K562 (cell line): Measurements from ENCODE around the gene CA6. TPM values are rescaled to one million over a fixed set of nuclear protein-coding genes. Genes with fewer than 3 reads are reported as not detected.

ENCODE experiments used
- ATAC-seq: fragments of 200-7000 bp; cut with Tn5 transposase; 3 replicates; pipeline ENCODE4 v1.9.1; 2020; ENCODE audit warnings: moderate library complexity
- BruUV-seq: library from RNA; stranded (reverse); fragments of 400-500 nt; replicated peaks from 2 replicates; lab custom pipeline; 2021; lab: Mats Ljungman, UMichigan
- CTCF ChIA-PET: fragments of 300-600 bp; formaldehyde crosslinking; extraction: SDS; loops from one replicate; lab custom pipeline; 2021; ENCODE audit warnings: low intra/inter-chr PET ratio; lab: Yijun Ruan, JAX
- POLR2A ChIA-PET: fragments of 300-600, 350-650 bp; sonication (Branson Sonifier 250); formaldehyde crosslinking; extraction: SDS; loops from one replicate; lab custom pipeline; 2021; ENCODE audit warnings: antibody characterized with exemption, inconsistent platforms; lab: Yijun Ruan, JAX
- DNase-seq, 4 experiments: peaks; one replicate each; pipeline versions ENCODE4 v3.0.0 to v3.0.0-alpha.2; 2011 to 2018; ENCODE audit warnings: low spot score in 3 of 4, mixed read lengths in 3 of 4; ENCODE audit errors: extremely low read depth in 1 of 4
- FAIRE-seq: peaks from 2 replicates; lab custom pipeline; 2011; peaks lifted over from hg19 to GRCh38; lab: Jason Lieb, UNC
- H2AFZ ChIP-seq: 2 replicates; pipeline ENCODE4 v1.6.0; 2011; ENCODE audit warnings: low read depth, low read length, control low read depth, inconsistent platforms
- H3K27ac ChIP-seq: fragments of 200-600 bp; 3 replicates; pipeline ENCODE4 v1.8.0; 2011; ENCODE audit warnings: low read depth, mild to moderate bottlenecking, control low read depth, inconsistent platforms, low read length, moderate library complexity, mixed read lengths; ENCODE audit errors: extremely low read depth
- H3K27me3 ChIP-seq, 2 experiments: fragments of 300-600 bp in 1 of 2; 2 replicates in 1 of 2; 3 replicates in 1 of 2; pipeline versions ENCODE4 v1.6.0 to v1.8.0; 2011; ENCODE audit warnings: inconsistent platforms in 2 of 2, low read length in 2 of 2, mild to moderate bottlenecking in 1 of 2, mixed read lengths in 1 of 2, moderate library complexity in 1 of 2; ENCODE audit not compliant: control insufficient read depth in 2 of 2, insufficient read depth in 2 of 2
- H3K36me3 ChIP-seq: fragments of 300-600 bp; 3 replicates; pipeline ENCODE4 v1.8.0; 2011; ENCODE audit warnings: mild to moderate bottlenecking, low read length, inconsistent platforms; ENCODE audit not compliant: control insufficient read depth, insufficient read depth
- H3K4me1 ChIP-seq, 2 experiments: fragments of 200-600 bp in 1 of 2; replicated peaks in 1 of 2; 2 replicates in 1 of 2; 3 replicates in 1 of 2; pipeline versions ENCODE4 v1.5.1 to v1.8.0; 2011; ENCODE audit warnings: inconsistent platforms in 2 of 2, low read length in 2 of 2, mild to moderate bottlenecking in 1 of 2, mixed read lengths in 1 of 2, moderate library complexity in 1 of 2; ENCODE audit not compliant: control insufficient read depth in 2 of 2, insufficient read depth in 2 of 2
- H3K4me2 ChIP-seq: 2 replicates; pipeline ENCODE4 v1.6.1; 2011; ENCODE audit warnings: low read length, control low read depth, inconsistent platforms, mixed read lengths; ENCODE audit not compliant: insufficient read depth
- H3K4me3 ChIP-seq: fragments of 200-600 bp; sonication (generic), shearing (Covaris generic); 2 replicates; pipeline ENCODE4 v1.5.1; 2016; ENCODE audit warnings: control low read depth, inconsistent platforms
- H3K79me2 ChIP-seq: fragments of 200-600 bp; 3 replicates; pipeline ENCODE4 v1.8.0; 2011; ENCODE audit warnings: low read length, inconsistent platforms; ENCODE audit not compliant: control insufficient read depth, insufficient read depth
- H3K9ac ChIP-seq, 2 experiments: 2 replicates each; pipeline versions ENCODE4 v1.6.0 to v1.6.1; 2011; ENCODE audit warnings: low read depth in 2 of 2, low read length in 2 of 2, control low read depth in 1 of 2, inconsistent platforms in 1 of 2, mild to moderate bottlenecking in 1 of 2, mixed read lengths in 1 of 2; ENCODE audit not compliant: insufficient read depth in 1 of 2
- H3K9me1 ChIP-seq: one replicate; pipeline ENCODE4 v1.6.0; 2011; ENCODE audit warnings: inconsistent platforms, mild to moderate bottlenecking, low read length, moderate library complexity; ENCODE audit not compliant: control insufficient read depth, insufficient read depth
- H3K9me3 ChIP-seq: replicated peaks from 2 replicates; pipeline ENCODE4 v1.5.1; 2011; ENCODE audit warnings: low read depth, low read length, inconsistent platforms; ENCODE audit not compliant: control insufficient read depth, insufficient read depth
- H4K20me1 ChIP-seq: replicated peaks from 2 replicates; pipeline ENCODE4 v1.6.1; 2011; ENCODE audit warnings: low read length, inconsistent platforms, mixed read lengths; ENCODE audit not compliant: control insufficient read depth, insufficient read depth
- LARP7 ChIP-seq: fragments of 450-650 bp; IDR thresholded peaks from 2 replicates; pipeline ENCODE4 v1.6.1; 2016
- NR4A1 ChIP-seq, 2 experiments: fragments of 250-450 bp in 1 of 2; fragments of 450-650 bp in 1 of 2; sonication (Bioruptor Pico) in 1 of 2; IDR thresholded peaks; 2 replicates each; pipeline versions ENCODE4 v1.4.0 to v1.6.1; 2016 to 2020; ENCODE audit warnings: mild to moderate bottlenecking in 2 of 2, missing compliant biosample characterization in 1 of 2, missing genetic modification characterization in 1 of 2, moderate library complexity in 1 of 2
- POLR3A ChIP-seq: IDR thresholded peaks from 2 replicates; pipeline ENCODE4 v1.6.1; 2011; ENCODE audit warnings: borderline replicate concordance, mild to moderate bottlenecking, moderate library complexity; ENCODE audit not compliant: insufficient read length, insufficient read depth; ENCODE audit errors: extremely low read depth
- ZNF133 ChIP-seq: fragments of 250-450 bp; sonication (Bioruptor Pico); IDR thresholded peaks from 2 replicates; pipeline ENCODE4 v1.4.0; 2020; ENCODE audit warnings: mild to moderate bottlenecking
- ZNF445 ChIP-seq: fragments of 250-450 bp; sonication (Bioruptor Pico); IDR thresholded peaks from 2 replicates; pipeline ENCODE4 v1.4.0; 2020; ENCODE audit warnings: low read depth, mild to moderate bottlenecking, moderate library complexity
- WGBS: fragments of 100-300 bp; shearing (Covaris generic); methylation state at CpG from one replicate; pipeline ENCODE4 v1.1.6; 2016; ENCODE audit warnings: low coverage, mixed read lengths; ENCODE audit not compliant: insufficient coverage; ENCODE audit errors: missing lambda C conversion rate; 5-methylcytosine and 5-hydroxymethylcytosine counted together
- in situ Hi-C: fragments of 300-500 bp; cut with MboI; formaldehyde crosslinking; loops from 4 replicates; pipeline ENCODE4 v1.15.0; 2018; ENCODE audit warnings: inconsistent platforms, mixed read lengths
- intact Hi-C: fragments of 100-400 bp; cut with micrococcal nuclease; formaldehyde crosslinking; loops from 2 replicates; pipeline ENCODE4 v1.14.2; 2022
- polyA plus RNA-seq, 8 experiments: library from polyadenylated mRNA; depleted of rRNA in 4 of 8; stranded (reverse) in 5 of 8; unstranded in 3 of 8; fragments of >200 nt; fragmentation: Nextera tagmentation in 2 of 8; fragmentation: Illumina TruSeq in 1 of 8; extraction: Ambion mirVana in 2 of 8; extraction: Trizol in 1 of 8; gene quantifications; 2 replicates each; pipeline versions ENCODE4 v1.2.1 to v1.2.3, GENCODE V29; 2011 to 2014; ENCODE audit warnings: inconsistent platforms in 1 of 8, missing spikeins in 1 of 8
- total RNA-seq, 7 experiments: library from RNA; depleted of rRNA in 6 of 7; stranded (reverse); fragments of >200 nt in 6 of 7; fragmentation: Illumina TruSeq in 2 of 7; extraction: Trizol in 2 of 7; gene quantifications; 2 replicates each; pipeline versions ENCODE4 v1.2.1 to v1.2.3, GENCODE V29; 2011 to 2021; ENCODE audit warnings: low replicate concordance in 1 of 7
- TF ChIP-seq, protein P1 (sequence below): fragments of 250-450 bp; sonication (Bioruptor Pico); IDR thresholded peaks from 2 replicates; pipeline ENCODE4 v1.6.1; 2021; ENCODE audit warnings: mild to moderate bottlenecking
- TF ChIP-seq, protein P2 (sequence below): fragments of 450-650 bp; IDR thresholded peaks from 2 replicates; pipeline ENCODE4 v1.6.1; 2016; ENCODE audit warnings: antibody characterized with exemption
- TF ChIP-seq, protein P3 (sequence below): IDR thresholded peaks from 3 replicates; pipeline ENCODE4 v1.6.1; 2011; ENCODE audit warnings: borderline replicate concordance, mild to moderate bottlenecking; ENCODE audit not compliant: insufficient read length, insufficient read depth

The CA6 gene
- total and polyA plus RNA-seq, 9 of the 15 experiments (the other 6 are each of a cell fraction or from before 2014, with no cell fraction given) = not detected

DNA sequence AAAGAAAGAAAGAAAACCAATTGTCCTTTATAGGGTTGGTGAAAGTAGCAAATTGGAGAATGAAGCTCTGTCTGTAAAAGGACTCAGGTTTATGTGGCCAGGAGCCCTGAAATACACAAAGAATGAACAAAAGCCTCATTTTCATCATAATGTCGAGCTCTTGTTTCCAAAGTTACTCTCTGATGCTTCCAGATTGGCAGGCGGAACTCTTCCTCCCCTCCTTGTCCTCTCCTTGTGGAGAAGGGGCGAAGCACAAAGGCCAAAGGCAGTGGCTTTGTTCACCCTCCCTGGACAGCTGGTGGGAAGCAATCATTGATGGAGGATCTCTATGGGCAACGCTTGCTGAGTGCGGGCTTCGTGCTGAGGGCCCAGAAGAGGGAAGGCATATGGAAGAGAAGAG is 5.6 kb downstream of the CA6 start:
- POLR2A ChIA-PET = interaction anchor here (1.2 kb wide), 1 partner anchor 84 kb away, joined by 3 read pairs; no protein-coding TSS in a partner anchor
- ATAC-seq = no peak
- no peak overlapping the region for H3K4me2 ChIP-seq
- no peak for DNase-seq
- no peak for TF ChIP-seq POLR3A
- TF ChIP-seq, protein P1, sequence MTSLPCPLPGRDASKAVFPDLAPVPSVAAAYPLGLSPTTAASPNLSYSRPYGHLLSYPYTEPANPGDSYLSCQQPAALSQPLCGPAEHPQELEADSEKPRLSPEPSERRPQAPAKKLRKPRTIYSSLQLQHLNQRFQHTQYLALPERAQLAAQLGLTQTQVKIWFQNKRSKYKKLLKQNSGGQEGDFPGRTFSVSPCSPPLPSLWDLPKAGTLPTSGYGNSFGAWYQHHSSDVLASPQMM (CRISPR knock-in tag) = no peak
- no peak for TF ChIP-seq ZNF445 (CRISPR knock-in tag)
- no peak for TF ChIP-seq ZNF133 (CRISPR knock-in tag)
- TF ChIP-seq NR4A1 (CRISPR knock-in tag; IDR thresholded peaks at IDR 0.05) = no peak
- TF ChIP-seq NR4A1 (tag; IDR thresholded peaks at IDR 0.05) = no peak
- TF ChIP-seq LARP7 = no peak
- TF ChIP-seq, protein P2, sequence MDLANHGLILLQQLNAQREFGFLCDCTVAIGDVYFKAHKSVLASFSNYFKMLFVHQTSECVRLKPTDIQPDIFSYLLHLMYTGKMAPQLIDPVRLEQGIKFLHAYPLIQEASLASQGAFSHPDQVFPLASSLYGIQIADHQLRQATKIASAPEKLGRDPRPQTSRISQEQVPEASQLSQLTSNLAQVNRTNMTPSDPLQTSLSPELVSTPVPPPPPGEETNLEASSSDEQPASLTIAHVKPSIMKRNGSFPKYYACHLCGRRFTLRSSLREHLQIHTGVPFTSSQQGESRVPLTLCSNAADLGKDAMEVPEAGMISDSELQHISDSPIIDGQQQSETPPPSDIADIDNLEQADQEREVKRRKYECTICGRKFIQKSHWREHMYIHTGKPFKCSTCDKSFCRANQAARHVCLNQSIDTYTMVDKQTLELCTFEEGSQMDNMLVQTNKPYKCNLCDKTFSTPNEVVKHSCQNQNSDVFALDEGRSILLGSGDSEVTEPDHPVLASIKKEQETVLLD = no peak
- TF ChIP-seq, protein P3, sequence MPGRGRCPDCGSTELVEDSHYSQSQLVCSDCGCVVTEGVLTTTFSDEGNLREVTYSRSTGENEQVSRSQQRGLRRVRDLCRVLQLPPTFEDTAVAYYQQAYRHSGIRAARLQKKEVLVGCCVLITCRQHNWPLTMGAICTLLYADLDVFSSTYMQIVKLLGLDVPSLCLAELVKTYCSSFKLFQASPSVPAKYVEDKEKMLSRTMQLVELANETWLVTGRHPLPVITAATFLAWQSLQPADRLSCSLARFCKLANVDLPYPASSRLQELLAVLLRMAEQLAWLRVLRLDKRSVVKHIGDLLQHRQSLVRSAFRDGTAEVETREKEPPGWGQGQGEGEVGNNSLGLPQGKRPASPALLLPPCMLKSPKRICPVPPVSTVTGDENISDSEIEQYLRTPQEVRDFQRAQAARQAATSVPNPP = no peak
- no peaks in the 10 kb centered on the region for H3K79me2 ChIP-seq
- H3K4me3 ChIP-seq = no peak overlapping the region
- H3K36me3 ChIP-seq = no peaks in the 10 kb centered on the region
- intact Hi-C loops = no loop called here
- H3K9ac ChIP-seq = no peak overlapping the region
- peaks cover 4% of the 10 kb centered on the region for H3K9me1 ChIP-seq
- H3K9me3 ChIP-seq = no peaks in the 10 kb centered on the region
- H4K20me1 ChIP-seq = no peaks in the 10 kb centered on the region
- H2AFZ ChIP-seq = no peak overlapping the region
- in situ Hi-C loops = no loop called here
- peaks cover 31 to 61% of the 10 kb centered on the region in 2 experiments for H3K27me3 ChIP-seq
- no peaks in the 10 kb centered on the region for H3K4me1 ChIP-seq
- CTCF ChIA-PET = no interaction called here
- no TSS peak for BruUV-seq
- WGBS = 0% methylated on average over 6 of the region's 6 CpGs
- H3K27ac ChIP-seq = no peak overlapping the region
- FAIRE-seq = no peak
